ENCODE data around the gene ANP32A.
"Not testable (repeated sequence)": the region's sequence is repeated elsewhere in the genome, so short reads cannot be mapped to it uniquely, and the experiment has no call there.

Gene ANP32A

GRCh38 chr15:68820295-68821189, at the start of gene ANP32A:
ANP32A (minus strand) TSS chr15:68820895; CDS start chr15:68820751, 144 bp downstream.
- peak; percentile 99 for DNase-seq (ENCODE audit: low spot score)
- ATAC-seq (ENCODE audit: low read depth), result peak; percentile 82
- H3K36me3 ChIP-seq (ENCODE audit: low read depth), result 0 out of 2 replicates have a peak, but pooled peaks cover 5% of the 10 kb centered on the region

GRCh38 chr15:68868296-68868695, 47.6 kb upstream of the ANP32A start:
- Histone ChIP-seq H3K36me3 (ENCODE audit: low read depth) (no peaks in the 10 kb centered on the region), H3K4me1 (ENCODE audit: insufficient read depth, poor library complexity, severe bottlenecking) (no peaks in the 10 kb centered on the region), H3K4me3 (ENCODE audit: severe bottlenecking) (no peak overlapping the region), H3K9me3 (ENCODE audit: severe bottlenecking) (no peaks in the 10 kb centered on the region), H3K27ac (ENCODE audit: poor library complexity, severe bottlenecking) (no peak overlapping the region), H3K27me3 (ENCODE audit: insufficient read depth, poor library complexity, severe bottlenecking) (peaks cover 8% of the 10 kb centered on the region)
- no peak for TF ChIP-seq CTCF (IDR thresholded peaks at IDR 0.05; ENCODE audit: poor library complexity, severe bottlenecking)
- DNase-seq (ENCODE audit: low spot score), result no peak
- no peak for ATAC-seq (ENCODE audit: low read depth)

More at GRCh38 chr15:68820295-68821189, at the start of gene ANP32A:
- Histone ChIP-seq H3K4me1 (ENCODE audit: insufficient read depth, poor library complexity, severe bottlenecking) (peaks cover 15% of the 10 kb centered on the region), H3K27me3 (ENCODE audit: insufficient read depth, poor library complexity, severe bottlenecking) (no peaks in the 10 kb centered on the region), H3K27ac (ENCODE audit: poor library complexity, severe bottlenecking) (peak within 1 kb of the TSS; percentile 76), H3K4me3 (ENCODE audit: severe bottlenecking) (peak within 1 kb of the TSS; percentile 91), H3K9me3 (ENCODE audit: severe bottlenecking) (no peaks in the 10 kb centered on the region)
- TF ChIP-seq CTCF (IDR thresholded peaks at IDR 0.05; ENCODE audit: poor library complexity, severe bottlenecking), result no peak

GRCh38 chr15:68862415-68862814, 41.7 kb upstream of the ANP32A start:
- TF ChIP-seq CTCF (IDR thresholded peaks at IDR 0.05; ENCODE audit: poor library complexity, severe bottlenecking), result no peak

GRCh38 chr15:68858666-68859065, 38.0 kb upstream of the ANP32A start:
- not testable (repeated sequence) for H3K36me3 ChIP-seq (ENCODE audit: low read depth); H3K4me3 ChIP-seq (ENCODE audit: severe bottlenecking)

More at GRCh38 chr15:68862415-68862814, 41.7 kb upstream of the ANP32A start:
- Histone ChIP-seq H3K27ac (ENCODE audit: poor library complexity, severe bottlenecking) (no peak overlapping the region), H3K4me1 (ENCODE audit: insufficient read depth, poor library complexity, severe bottlenecking) (no peaks in the 10 kb centered on the region), H3K9me3 (ENCODE audit: severe bottlenecking) (peaks cover 5% of the 10 kb centered on the region), H3K4me3 (ENCODE audit: severe bottlenecking) (no peak overlapping the region), H3K27me3 (ENCODE audit: insufficient read depth, poor library complexity, severe bottlenecking) (peaks cover 6% of the 10 kb centered on the region), H3K36me3 (ENCODE audit: low read depth) (no peaks in the 10 kb centered on the region)
- DNase-seq (ENCODE audit: low spot score), result no peak
- ATAC-seq (ENCODE audit: low read depth), result no peak

GRCh38 chr15:68857443-68857842, 36.7 kb upstream of the ANP32A start:
- H3K9me3 ChIP-seq (ENCODE audit: severe bottlenecking), result peaks cover 10% of the 10 kb centered on the region
- H3K27me3 ChIP-seq (ENCODE audit: insufficient read depth, poor library complexity, severe bottlenecking); H3K27ac ChIP-seq (ENCODE audit: poor library complexity, severe bottlenecking); H3K4me3 ChIP-seq (ENCODE audit: severe bottlenecking); ATAC-seq (ENCODE audit: low read depth); DNase-seq (ENCODE audit: low spot score); H3K36me3 ChIP-seq (ENCODE audit: low read depth); H3K4me1 ChIP-seq (ENCODE audit: insufficient read depth, poor library complexity, severe bottlenecking): not testable (repeated sequence)

More at GRCh38 chr15:68858666-68859065, 38.0 kb upstream of the ANP32A start:
- H3K27ac ChIP-seq (ENCODE audit: poor library complexity, severe bottlenecking); H3K27me3 ChIP-seq (ENCODE audit: insufficient read depth, poor library complexity, severe bottlenecking); H3K4me1 ChIP-seq (ENCODE audit: insufficient read depth, poor library complexity, severe bottlenecking); DNase-seq (ENCODE audit: low spot score); ATAC-seq (ENCODE audit: low read depth): not testable (repeated sequence)
- peaks cover 10% of the 10 kb centered on the region for H3K9me3 ChIP-seq (ENCODE audit: severe bottlenecking)

All from RWPE2 (cell line).